Right atrium auricular region (tissue), 2 donors: Measurements from ENCODE around the gene QSOX1. TPM values are rescaled to one million over a fixed set of nuclear protein-coding genes. Genes with fewer than 3 reads are reported as not detected.

ENCODE experiments used
- DNase-seq: peaks from one replicate; pipeline ENCODE4 v3.0.0-alpha.2; 2019; ENCODE audit warnings: low spot score
- H3K27ac ChIP-seq, 2 donors: fragments of 200-600 bp; sonication (generic); 1 replicate in 1 of 2; 2 replicates in 1 of 2; pipeline ENCODE4 v1.5.1; 2016 to 2019
- H3K27me3 ChIP-seq, 2 donors: fragments of 200-600 bp; sonication (generic); one replicate each; pipeline versions ENCODE4 v1.5.1 to v1.6.0; 2017 to 2019
- H3K36me3 ChIP-seq: fragments of 200-600 bp; sonication (generic); one replicate; pipeline ENCODE4 v1.5.1; 2016
- H3K4me1 ChIP-seq, 2 donors: fragments of 200-600 bp; sonication (generic); one replicate each; pipeline versions ENCODE4 v1.5.1 to v1.6.0; 2017 to 2019
- H3K4me3 ChIP-seq, 2 donors: fragments of 200-600 bp; sonication (generic); 1 replicate in 1 of 2; 2 replicates in 1 of 2; pipeline ENCODE4 v1.5.1; 2017 to 2019; ENCODE audit warnings: mild to moderate bottlenecking in 1 of 2, moderate library complexity in 1 of 2
- H3K9me3 ChIP-seq, 2 donors: fragments of 200-600 bp; sonication (generic); one replicate each; pipeline ENCODE4 v1.5.1; 2019
- CTCF ChIP-seq, 2 donors: fragments of 200-600 bp; sonication (generic); IDR thresholded peaks; one replicate each; pipeline ENCODE4 v1.5.1; 2019; ENCODE audit warnings: antibody characterized with exemption in 2 of 2
- total RNA-seq, 2 donors: library from RNA; depleted of rRNA; stranded (reverse); fragments of >200 nt; gene quantifications; one replicate each; pipeline ENCODE4 v1.1.0, GENCODE V29; 2016

Gene QSOX1
- total RNA-seq, 2 donors from 2014 or later = 199 to 332 TPM

GRCh38 chr1:180227861-180228647, 73.4 kb downstream of the QSOX1 start:
- DNase-seq = no peak
- Histone ChIP-seq H3K27ac (no peak overlapping the region), H3K9me3 (no peaks in the 10 kb centered on the region), H3K4me3 (no peak overlapping the region), H3K36me3 (no peaks in the 10 kb centered on the region), H3K4me1 (peaks cover 0 to 35% of the 10 kb centered on the region in 2 donors), H3K27me3 (peaks cover 37 to 47% of the 10 kb centered on the region in 2 donors)
- no peak for TF ChIP-seq CTCF (IDR thresholded peaks at IDR 0.05)

GRCh38 chr1:180228648-180229482, 74.2 kb downstream of the QSOX1 start:
- peaks cover 0 to 43% of the 10 kb centered on the region in 2 donors for H3K4me1 ChIP-seq
- peaks cover 43 to 55% of the 10 kb centered on the region in 2 donors for H3K27me3 ChIP-seq

GRCh38 chr1:180229483-180230415, 75.1 kb downstream of the QSOX1 start, which contains the start of gene LHX4:
Gene LHX4, plus strand, starts transcription at chr1:180230264. Its CDS starts 266 bp downstream, at chr1:180230530.
- DNase-seq = no peak
- Histone ChIP-seq H3K4me1 (peaks cover 0 to 49% of the 10 kb centered on the region in 2 donors), H3K27me3 (peaks cover 50 to 63% of the 10 kb centered on the region in 2 donors), H3K9me3 (no peaks in the 10 kb centered on the region), H3K27ac (no peak within 1 kb of the TSS), H3K36me3 (no peaks in the 10 kb centered on the region), H3K4me3 (peak within 1 kb of the TSS; percentile 39 to 60)
- no peak for TF ChIP-seq CTCF (IDR thresholded peaks at IDR 0.05)

More at GRCh38 chr1:180228648-180229482, 74.2 kb downstream of the QSOX1 start:
- Histone ChIP-seq H3K36me3 (no peaks in the 10 kb centered on the region), H3K9me3 (no peaks in the 10 kb centered on the region), H3K27ac (no peak overlapping the region), H3K4me3 (peak overlapping the region; percentile 39 to 60)
- no peak for TF ChIP-seq CTCF (IDR thresholded peaks at IDR 0.05)
- no peak for DNase-seq

- Histone ChIP-seq H3K4me3 (peak overlapping the region; percentile 39 to 60), H3K27ac (no peak overlapping the region), H3K36me3 (no peaks in the 10 kb centered on the region), H3K9me3 (no peaks in the 10 kb centered on the region), H3K27me3 (peaks cover 55 to 70% of the 10 kb centered on the region in 2 donors), H3K4me1 (peaks cover 0 to 56% of the 10 kb centered on the region in 2 donors)
- no peak for TF ChIP-seq CTCF (IDR thresholded peaks at IDR 0.05)
- DNase-seq = no peak
Measured at GRCh38 chr1:180230416-180230790, 75.7 kb downstream of the QSOX1 start.
